ENCODE data around the gene CYP17A1. TPM values are rescaled to one million over a fixed set of nuclear protein-coding genes. Genes with fewer than 3 reads are reported as not detected.

CYP17A1 gene
- total RNA-seq, 3 donors from 2014 or later, result not detected

- H3K4me1 ChIP-seq, result peaks cover 33 to 35% of the 10 kb centered on the region in 2 donors
- no peaks in the 10 kb centered on the region for H3K9me3 ChIP-seq
- no peak for TF ChIP-seq CTCF (IDR thresholded peaks at IDR 0.05)
- no peak for TF ChIP-seq POLR2A (IDR thresholded peaks at IDR 0.05)
- peak; percentile 10 to 81 (median 48) for TF ChIP-seq POLR2AphosphoS5 (IDR thresholded peaks at IDR 0.05)
- H3K36me3 ChIP-seq, result no peaks in the 10 kb centered on the region
- H3K27ac ChIP-seq, result peak overlapping the region; percentile 87 to 96
- DNase-seq (ENCODE audit: low spot score in 2 of 2), result peak; percentile 58 to 62
- no peaks in the 10 kb centered on the region for H3K27me3 ChIP-seq
- H3K4me3 ChIP-seq, result peak overlapping the region in 2 of 3 donors; percentile 13 to 49
- intact Hi-C loops (cut with DNase I; ENCODE audit: low total_unique reads), result no loop called here
Measured at GRCh38 chr10:102782673-102783551, 54.3 kb downstream of the CYP17A1 start.

- H3K27ac ChIP-seq, result peak overlapping the region; percentile 87 to 96
- intact Hi-C loops (cut with DNase I; ENCODE audit: low total_unique reads), result no loop called here
- peak overlapping the region in 1 of 3 donors; percentile 49 for H3K4me3 ChIP-seq
- no peaks in the 10 kb centered on the region for H3K9me3 ChIP-seq
- DNase-seq (ENCODE audit: low spot score in 2 of 2), result no peak
- no peak for TF ChIP-seq POLR2A (IDR thresholded peaks at IDR 0.05)
- no peak for TF ChIP-seq POLR2AphosphoS5 (IDR thresholded peaks at IDR 0.05)
- no peak for TF ChIP-seq CTCF (IDR thresholded peaks at IDR 0.05)
- no peaks in the 10 kb centered on the region for H3K36me3 ChIP-seq
- peaks cover 33 to 37% of the 10 kb centered on the region in 2 donors for H3K4me1 ChIP-seq
- H3K27me3 ChIP-seq, result no peaks in the 10 kb centered on the region
Measured at GRCh38 chr10:102781921-102782557, 55.2 kb downstream of the CYP17A1 start.

- intact Hi-C loops (cut with DNase I; ENCODE audit: low total_unique reads), result no loop called here
- peak overlapping the region; percentile 87 to 96 for H3K27ac ChIP-seq
- H3K9me3 ChIP-seq, result no peaks in the 10 kb centered on the region
- no peaks in the 10 kb centered on the region for H3K27me3 ChIP-seq
- peak overlapping the region in 1 of 3 donors; percentile 6 for H3K4me3 ChIP-seq
- no peak for DNase-seq (ENCODE audit: low spot score in 2 of 2)
- no peaks in the 10 kb centered on the region for H3K36me3 ChIP-seq
- no peak for TF ChIP-seq CTCF (IDR thresholded peaks at IDR 0.05)
- no peak for TF ChIP-seq POLR2A (IDR thresholded peaks at IDR 0.05)
- TF ChIP-seq POLR2AphosphoS5 (IDR thresholded peaks at IDR 0.05), result no peak
- peaks cover 39 to 42% of the 10 kb centered on the region in 2 donors for H3K4me1 ChIP-seq
Measured at GRCh38 chr10:102781090-102781920, 55.9 kb downstream of the CYP17A1 start.

Other genes starting within 250 kb of the CYP17A1 start
- 100 to 1,000 TPM in 1 of 3 donors, 10 to 100 TPM in 2; 74.6 to 128 (median 88.8) TPM for gene TRIM8, start 192.9 kb downstream of the CYP17A1 start, total RNA-seq
- 1 to 10 TPM; 5.1 to 7.3 (median 5.9) TPM for gene ARL3, start 123.0 kb downstream of the CYP17A1 start, total RNA-seq
- 10 to 100 TPM in 1 of 3 donors, 1 to 10 TPM in 2; 3.8 to 10.4 (median 4.9) TPM for gene SFXN2, start 122.8 kb downstream of the CYP17A1 start, total RNA-seq
- 100 to 1,000 TPM; 114 to 174 (median 143) TPM for gene WBP1L, start 93.5 kb downstream of the CYP17A1 start, total RNA-seq
- gene BORCS7, start 16.8 kb upstream of the CYP17A1 start, total RNA-seq, result 10 to 100 TPM; 44.8 to 73.5 (median 61.0) TPM
- gene AS3MT, start 32.1 kb upstream of the CYP17A1 start, total RNA-seq, result 1 to 10 TPM; 3.7 to 5.6 (median 5.2) TPM
- 1 to 10 TPM; 6.4 to 7.2 (median 6.7) TPM for gene CNNM2, start 80.9 kb upstream of the CYP17A1 start, total RNA-seq

Measured in breast epithelium (tissue), 4 donors.